ENCODE data around the gene FDXR.

The FDXR gene

GRCh38 chr17:74822335-74822938 lies 50.4 kb downstream of the FDXR start:
- TF ChIP-seq, protein P1, sequence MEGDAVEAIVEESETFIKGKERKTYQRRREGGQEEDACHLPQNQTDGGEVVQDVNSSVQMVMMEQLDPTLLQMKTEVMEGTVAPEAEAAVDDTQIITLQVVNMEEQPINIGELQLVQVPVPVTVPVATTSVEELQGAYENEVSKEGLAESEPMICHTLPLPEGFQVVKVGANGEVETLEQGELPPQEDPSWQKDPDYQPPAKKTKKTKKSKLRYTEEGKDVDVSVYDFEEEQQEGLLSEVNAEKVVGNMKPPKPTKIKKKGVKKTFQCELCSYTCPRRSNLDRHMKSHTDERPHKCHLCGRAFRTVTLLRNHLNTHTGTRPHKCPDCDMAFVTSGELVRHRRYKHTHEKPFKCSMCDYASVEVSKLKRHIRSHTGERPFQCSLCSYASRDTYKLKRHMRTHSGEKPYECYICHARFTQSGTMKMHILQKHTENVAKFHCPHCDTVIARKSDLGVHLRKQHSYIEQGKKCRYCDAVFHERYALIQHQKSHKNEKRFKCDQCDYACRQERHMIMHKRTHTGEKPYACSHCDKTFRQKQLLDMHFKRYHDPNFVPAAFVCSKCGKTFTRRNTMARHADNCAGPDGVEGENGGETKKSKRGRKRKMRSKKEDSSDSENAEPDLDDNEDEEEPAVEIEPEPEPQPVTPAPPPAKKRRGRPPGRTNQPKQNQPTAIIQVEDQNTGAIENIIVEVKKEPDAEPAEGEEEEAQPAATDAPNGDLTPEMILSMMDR (IDR thresholded peaks at IDR 0.05; ENCODE audit: borderline replicate concordance, insufficient read depth, low read depth, low read length), result no peak

DNA sequence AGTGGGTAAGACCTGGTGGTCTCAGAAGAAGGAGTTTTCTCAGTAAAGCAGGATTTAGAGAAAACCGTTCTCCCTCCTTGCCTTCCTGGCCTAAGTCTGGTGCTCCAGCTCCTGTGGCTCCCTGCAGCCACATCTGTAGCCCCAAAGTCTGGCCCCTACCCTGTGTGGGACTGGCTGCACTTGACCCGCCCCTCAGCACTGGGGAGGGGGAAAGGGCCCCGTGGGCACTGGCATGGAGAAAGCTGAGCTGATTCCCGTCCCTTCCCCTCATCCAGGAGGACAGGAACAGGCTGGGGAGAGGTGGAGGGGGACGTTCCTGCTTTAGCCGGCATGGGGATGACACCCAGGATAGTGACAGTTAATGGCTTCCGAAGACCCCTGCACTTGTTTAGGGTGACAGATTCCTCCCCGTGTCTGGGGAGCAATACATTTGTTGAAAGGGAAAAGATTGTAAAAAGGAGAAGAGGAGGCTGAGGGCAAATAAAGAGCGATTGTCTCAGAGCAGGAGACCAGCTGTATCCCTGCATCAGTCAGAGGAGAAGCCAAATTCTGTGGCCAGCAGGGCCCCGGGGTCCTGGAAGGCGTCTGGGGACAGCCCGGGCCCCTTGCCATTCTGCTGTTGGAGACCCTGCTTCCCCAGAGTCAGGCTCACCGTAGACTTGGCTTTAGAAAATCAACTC lies 51.0 kb downstream of the FDXR start:
- TF ChIP-seq, protein P1 (IDR thresholded peaks at IDR 0.05; ENCODE audit: borderline replicate concordance, insufficient read depth, low read depth, low read length), result no peak
- no peak overlapping the region for H3K4me3 ChIP-seq (ENCODE audit: low read depth, low read length)

More at GRCh38 chr17:74822335-74822938, 50.4 kb downstream of the FDXR start:
- no peak overlapping the region for H3K4me3 ChIP-seq (ENCODE audit: low read depth, low read length)

- TF ChIP-seq, protein P1 (IDR thresholded peaks at IDR 0.05; ENCODE audit: borderline replicate concordance, insufficient read depth, low read depth, low read length), result no peak
- H3K4me3 ChIP-seq (ENCODE audit: low read depth, low read length), result no peak overlapping the region
Observed at GRCh38 chr17:74819801-74820436, 52.9 kb downstream of the FDXR start.

DNA sequence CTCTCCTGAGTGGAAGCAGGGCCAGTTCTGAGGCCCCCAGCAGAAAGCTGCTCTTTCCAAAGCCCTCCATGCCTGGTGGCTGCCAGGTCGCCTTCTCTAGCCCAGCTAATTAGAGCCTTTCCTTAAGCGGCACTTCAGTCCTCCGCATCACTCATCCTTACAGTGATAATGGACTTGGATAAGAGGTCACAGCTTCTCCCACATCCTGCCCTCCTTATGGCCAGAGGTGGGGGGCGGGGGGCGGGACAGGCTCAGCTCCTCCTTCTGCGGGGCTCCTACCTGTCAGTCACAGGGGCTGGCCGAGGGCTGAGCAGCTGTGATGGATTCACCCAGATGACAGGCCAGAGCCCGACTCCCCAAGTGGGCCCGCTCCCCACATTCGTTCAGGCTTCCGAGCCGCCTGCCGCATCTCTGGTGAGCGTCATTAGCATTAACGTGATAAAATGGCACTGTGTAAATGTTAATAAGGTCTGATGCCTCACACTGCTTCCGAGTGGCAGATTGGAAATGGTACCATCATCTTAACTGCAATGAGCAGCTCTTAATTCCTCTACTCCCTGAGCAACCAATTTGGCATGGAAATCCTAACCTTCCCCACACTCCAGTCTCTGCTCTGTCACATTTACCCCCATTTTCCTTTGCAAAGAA lies 54.4 kb downstream of the FDXR start:
- TF ChIP-seq, protein P1 (IDR thresholded peaks at IDR 0.05; ENCODE audit: borderline replicate concordance, insufficient read depth, low read depth, low read length), result no peak
- H3K4me3 ChIP-seq (ENCODE audit: low read depth, low read length), result no peak overlapping the region

DNA sequence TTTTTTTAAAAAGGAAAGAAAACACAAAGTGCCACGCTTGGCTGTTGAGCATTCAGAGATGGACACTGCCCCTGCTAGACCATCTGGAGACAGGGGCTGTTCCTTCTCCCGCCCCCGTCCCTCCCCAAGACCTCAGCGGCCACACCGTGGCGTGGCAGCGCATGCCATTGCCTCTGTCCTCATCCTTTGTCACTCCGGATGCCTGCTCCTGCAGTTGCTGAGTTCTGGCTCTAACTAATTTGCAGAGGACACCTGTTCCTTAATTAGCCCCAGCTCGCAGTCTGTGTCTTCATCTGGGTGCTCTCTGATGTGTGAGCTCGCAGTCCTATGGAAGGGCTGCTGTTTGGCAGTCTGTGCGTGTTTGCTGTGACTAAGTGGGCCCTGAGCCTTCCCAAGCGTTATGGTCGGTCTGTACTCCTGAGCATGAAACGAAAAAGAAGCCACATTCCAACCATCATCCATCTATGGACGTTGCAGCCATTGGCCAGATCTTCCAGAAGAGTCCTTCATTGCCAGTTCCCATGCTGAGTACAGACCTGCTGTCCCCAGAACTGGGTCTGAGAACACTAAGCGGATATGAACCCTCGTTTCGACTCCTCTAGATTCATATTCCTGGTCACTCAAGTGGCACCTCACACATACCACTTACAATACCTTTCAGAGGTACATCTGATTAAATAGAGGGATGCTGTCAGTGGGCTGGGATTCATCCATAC lies 55.7 kb downstream of the FDXR start:
- TF ChIP-seq, protein P1 (IDR thresholded peaks at IDR 0.05; ENCODE audit: borderline replicate concordance, insufficient read depth, low read depth, low read length), result no peak
- H3K4me3 ChIP-seq (ENCODE audit: low read depth, low read length), result no peak overlapping the region

DNA sequence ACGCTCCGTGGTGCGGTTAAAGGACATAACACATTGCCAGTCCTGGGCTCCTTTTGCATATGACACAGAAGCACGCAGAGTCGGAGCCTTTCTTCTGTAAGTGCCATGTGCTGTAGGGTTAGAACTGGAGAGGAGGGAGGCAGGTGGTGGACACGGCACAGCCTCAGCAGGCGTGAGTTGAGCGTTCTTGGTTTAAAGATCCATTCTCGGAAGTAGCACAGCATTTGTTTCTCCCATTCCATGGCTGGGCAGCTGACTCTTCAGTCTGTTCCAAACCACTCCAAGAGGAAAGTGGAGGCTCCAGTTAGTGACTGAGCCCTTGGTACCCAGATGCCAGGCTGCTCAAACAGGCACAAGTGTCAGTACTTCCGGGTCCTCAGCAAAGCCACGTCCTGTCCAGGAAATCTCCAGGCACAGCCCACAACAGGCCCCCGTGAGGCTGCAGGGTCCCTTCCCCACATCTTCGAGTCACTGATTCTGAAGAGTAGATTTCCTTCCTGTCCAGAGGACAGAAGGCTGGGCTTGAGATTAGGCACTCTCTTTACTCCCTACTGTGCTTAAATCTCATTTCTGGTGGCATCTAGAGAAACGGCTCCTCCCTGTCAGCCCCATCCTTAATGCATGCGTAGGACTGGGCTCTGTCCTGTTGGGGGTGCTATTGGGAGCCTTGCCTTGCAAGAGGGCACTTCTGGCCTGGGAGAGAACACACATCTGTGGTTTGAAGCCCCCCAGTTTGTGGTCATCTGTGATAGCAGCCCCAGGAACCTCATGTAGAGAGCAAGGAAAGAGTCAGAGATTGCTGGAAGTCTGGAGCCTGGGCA lies 57.0 kb downstream of the FDXR start:
- TF ChIP-seq, protein P1 (IDR thresholded peaks at IDR 0.05; ENCODE audit: borderline replicate concordance, insufficient read depth, low read depth, low read length), result no peak
- no peak overlapping the region for H3K4me3 ChIP-seq (ENCODE audit: low read depth, low read length)

Measured in GM12875 (cell line).